Liver (tissue), 9 donors: ENCODE results near the gene GGCT. TPM values are rescaled to one million over a fixed set of nuclear protein-coding genes. Genes with fewer than 3 reads are reported as not detected.

Source experiments
- DNase-seq: peaks from one replicate; pipeline ENCODE4 v3.0.0-alpha.2; 2017; ENCODE audit warnings: low spot score
- H3K27ac ChIP-seq, 2 donors: one replicate each; pipeline ENCODE4 v1.7.0; 2013; ENCODE audit warnings: inconsistent platforms in 2 of 2, low read length in 2 of 2, control low read depth in 1 of 2, low read depth in 1 of 2, mild to moderate bottlenecking in 1 of 2
- H3K27me3 ChIP-seq, 4 donors: one replicate each; pipeline versions ENCODE4 v1.6.1 to v1.7.0; 2013; ENCODE audit warnings: low read length in 3 of 4, inconsistent platforms in 1 of 4, mild to moderate bottlenecking in 1 of 4, moderate library complexity in 1 of 4; ENCODE audit not compliant: control insufficient read depth in 4 of 4, insufficient read depth in 4 of 4
- H3K36me3 ChIP-seq, 4 donors: one replicate each; pipeline versions ENCODE4 v1.6.1 to v1.7.0; 2013; ENCODE audit warnings: low read length in 3 of 4, mild to moderate bottlenecking in 3 of 4, low read depth in 1 of 4, moderate library complexity in 1 of 4; ENCODE audit not compliant: control insufficient read depth in 4 of 4, insufficient read depth in 3 of 4
- H3K4me1 ChIP-seq, 4 donors: one replicate each; pipeline versions ENCODE4 v1.6.1 to v1.7.0; 2013; ENCODE audit warnings: low read length in 3 of 4, mild to moderate bottlenecking in 3 of 4, moderate library complexity in 1 of 4; ENCODE audit not compliant: control insufficient read depth in 4 of 4, insufficient read depth in 4 of 4
- H3K4me3 ChIP-seq, 3 donors: one replicate each; pipeline versions ENCODE4 v1.6.1 to v1.7.0; 2013; ENCODE audit warnings: low read length in 3 of 3, control low read depth in 1 of 3, low read depth in 1 of 3, mild to moderate bottlenecking in 1 of 3
- H3K9ac ChIP-seq, 2 donors: one replicate each; pipeline ENCODE4 v1.7.0; 2013; ENCODE audit warnings: low read length in 2 of 2, mild to moderate bottlenecking in 2 of 2, moderate library complexity in 2 of 2, control low read depth in 1 of 2, low read depth in 1 of 2
- H3K9me3 ChIP-seq, 4 donors: one replicate each; pipeline versions ENCODE4 v1.6.1 to v1.7.0; 2013; ENCODE audit warnings: low read length in 3 of 4; ENCODE audit not compliant: control insufficient read depth in 4 of 4
- CTCF ChIP-seq: fragments of 150-350 bp; IDR thresholded peaks from 2 replicates; pipeline ENCODE4 v1.5.1; 2017; ENCODE audit warnings: improper control_type of control experiment, low read depth, low read length; ENCODE audit not compliant: missing input control
- EGR1 ChIP-seq, 2 donors: IDR thresholded peaks; 2 replicates each; pipeline ENCODE4 v1.6.1; 2016 to 2018; ENCODE audit warnings: antibody characterized with exemption in 2 of 2, low read depth in 2 of 2
- FOXA1 ChIP-seq: IDR thresholded peaks from 2 replicates; pipeline ENCODE4 v1.6.1; 2016; ENCODE audit warnings: antibody characterized with exemption
- FOXA2 ChIP-seq: IDR thresholded peaks from 2 replicates; pipeline ENCODE4 v1.6.1; 2016; ENCODE audit warnings: antibody characterized with exemption
- GABPA ChIP-seq, 2 donors: IDR thresholded peaks in 1 of 2; conservative IDR thresholded peaks in 1 of 2; 2 replicates each; pipeline ENCODE4 v1.6.1; 2016; ENCODE audit warnings: antibody characterized with exemption in 2 of 2, mild to moderate bottlenecking in 1 of 2, moderate library complexity in 1 of 2
- HNF4A ChIP-seq, 2 donors: conservative IDR thresholded peaks; 2 replicates each; pipeline ENCODE4 v1.6.1; 2016; ENCODE audit warnings: antibody characterized with exemption in 2 of 2, mild to moderate bottlenecking in 2 of 2
- HNF4G ChIP-seq: IDR thresholded peaks from 2 replicates; pipeline ENCODE4 v1.6.1; 2016; ENCODE audit warnings: antibody characterized with exemption
- JUND ChIP-seq, 2 donors: IDR thresholded peaks; 2 replicates each; pipeline ENCODE4 v1.6.1; 2016; ENCODE audit warnings: antibody characterized with exemption in 2 of 2
- NR2F2 ChIP-seq: IDR thresholded peaks from 2 replicates; pipeline ENCODE4 v1.6.1; 2016; ENCODE audit warnings: antibody characterized with exemption
- RAD21 ChIP-seq, 2 donors: IDR thresholded peaks; 2 replicates each; pipeline ENCODE4 v1.6.1; 2016; ENCODE audit warnings: antibody characterized with exemption in 2 of 2, mild to moderate bottlenecking in 2 of 2
- RXRA ChIP-seq, 2 donors: IDR thresholded peaks; 2 replicates each; pipeline ENCODE4 v1.6.1; 2017 to 2018; ENCODE audit warnings: antibody characterized with exemption in 2 of 2, mild to moderate bottlenecking in 1 of 2
- SP1 ChIP-seq: IDR thresholded peaks from 2 replicates; pipeline ENCODE4 v1.6.1; 2018; ENCODE audit warnings: antibody characterized with exemption, mild to moderate bottlenecking
- TAF1 ChIP-seq: conservative IDR thresholded peaks from 2 replicates; pipeline ENCODE4 v1.6.1; 2016; ENCODE audit warnings: antibody characterized with exemption, mild to moderate bottlenecking
- YY1 ChIP-seq: IDR thresholded peaks from 2 replicates; pipeline ENCODE4 v1.6.1; 2016; ENCODE audit warnings: antibody characterized with exemption, mild to moderate bottlenecking
- WGBS: extraction: QIAGEN DNeasy Blood & Tissue Kit; methylation state at CpG from one replicate; pipeline ENCODE4 v1.1.7; 2013; 5-methylcytosine and 5-hydroxymethylcytosine counted together
- polyA plus RNA-seq, 2 donors: library from polyadenylated mRNA; stranded (reverse) in 1 of 2; unstranded in 1 of 2; fragments of 200-250 nt in 1 of 2; fragments of >200 nt in 1 of 2; fragmentation: Nextera tagmentation in 1 of 2; extraction: Ambion mirVana in 1 of 2; gene quantifications; one replicate each; pipeline versions ENCODE4 v1.2.1 to v1.2.3, GENCODE V29; 2013 to 2015
- total RNA-seq, 2 donors: library from RNA; depleted of rRNA; stranded (reverse); fragments of >200 nt; gene quantifications; one replicate each; pipeline ENCODE4 v1.2.3, GENCODE V29; 2014
- TF ChIP-seq, protein P1 (sequence below): IDR thresholded peaks from 2 replicates; pipeline ENCODE4 v1.6.1; 2016; ENCODE audit warnings: antibody characterized with exemption
- TF ChIP-seq, protein P2 (sequence below): IDR thresholded peaks from 2 replicates; pipeline ENCODE4 v1.6.1; 2016; ENCODE audit warnings: antibody characterized with exemption
- TF ChIP-seq, protein P3 (sequence below): IDR thresholded peaks from 2 replicates; pipeline ENCODE4 v1.6.1; 2016; ENCODE audit warnings: antibody characterized with exemption
- TF ChIP-seq, protein P4 (sequence below): IDR thresholded peaks from 2 replicates; pipeline ENCODE4 v1.6.1; 2016; ENCODE audit warnings: antibody characterized with exemption, mild to moderate bottlenecking
- donor health status: healthy.
- donor health status: healthy.
- donor health status: healthy.
- donor health status: healthy.
- donor health status: healthy.

The GGCT gene
- total and polyA plus RNA-seq, 4 donors, result 11.0 to 22.5 (median 21.3) TPM

- Histone ChIP-seq H3K9me3 (no peaks in the 10 kb centered on the region), H3K27me3 (no peaks in the 10 kb centered on the region), H3K4me3 (no peak overlapping the region), H3K9ac (no peak overlapping the region), H3K4me1 (peaks cover 0 to 5% (median 3%) of the 10 kb centered on the region in 4 donors), H3K36me3 (peaks cover 0 to 3% (median 0%) of the 10 kb centered on the region in 4 donors), H3K27ac (no peak overlapping the region)
- WGBS, result 82% methylated on average over 6 of the region's 6 CpGs
- TF ChIP-seq GABPA (IDR thresholded peaks at IDR 0.05 in 1 of 2, conservative IDR thresholded peaks at IDR 0.05 in 1 of 2) (no peak), HNF4A (conservative IDR thresholded peaks at IDR 0.05) (no peak)
- no peak for DNase-seq
Observed at GRCh38 chr7:30463405-30464145, 41.1 kb downstream of the GGCT start.

DNA sequence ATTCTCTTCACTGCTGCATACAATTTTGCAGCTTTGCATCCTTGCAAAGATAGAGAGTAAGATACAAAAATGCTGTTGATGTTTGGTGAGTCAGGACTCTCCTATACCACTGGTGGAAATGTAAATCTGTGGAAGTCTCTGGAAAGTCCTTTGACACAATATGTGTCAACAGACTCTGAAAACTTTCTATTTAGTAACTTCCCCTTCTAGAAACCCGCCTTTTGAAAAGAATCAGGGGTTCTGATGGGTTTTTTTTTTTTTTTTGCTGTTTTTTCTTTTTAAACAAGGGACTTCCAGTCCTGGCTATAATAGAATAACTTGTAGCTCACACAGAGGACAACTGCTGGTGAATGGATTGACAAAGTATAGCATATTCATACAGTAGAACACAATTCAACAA lies 42.5 kb downstream of the GGCT start:
- TF ChIP-seq HNF4A (conservative IDR thresholded peaks at IDR 0.05), result no peak
- TF ChIP-seq, protein P1, sequence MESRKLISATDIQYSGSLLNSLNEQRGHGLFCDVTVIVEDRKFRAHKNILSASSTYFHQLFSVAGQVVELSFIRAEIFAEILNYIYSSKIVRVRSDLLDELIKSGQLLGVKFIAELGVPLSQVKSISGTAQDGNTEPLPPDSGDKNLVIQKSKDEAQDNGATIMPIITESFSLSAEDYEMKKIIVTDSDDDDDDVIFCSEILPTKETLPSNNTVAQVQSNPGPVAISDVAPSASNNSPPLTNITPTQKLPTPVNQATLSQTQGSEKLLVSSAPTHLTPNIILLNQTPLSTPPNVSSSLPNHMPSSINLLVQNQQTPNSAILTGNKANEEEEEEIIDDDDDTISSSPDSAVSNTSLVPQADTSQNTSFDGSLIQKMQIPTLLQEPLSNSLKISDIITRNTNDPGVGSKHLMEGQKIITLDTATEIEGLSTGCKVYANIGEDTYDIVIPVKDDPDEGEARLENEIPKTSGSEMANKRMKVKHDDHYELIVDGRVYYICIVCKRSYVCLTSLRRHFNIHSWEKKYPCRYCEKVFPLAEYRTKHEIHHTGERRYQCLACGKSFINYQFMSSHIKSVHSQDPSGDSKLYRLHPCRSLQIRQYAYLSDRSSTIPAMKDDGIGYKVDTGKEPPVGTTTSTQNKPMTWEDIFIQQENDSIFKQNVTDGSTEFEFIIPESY, result no peak
- TF ChIP-seq HNF4G, result no peak
- TF ChIP-seq, protein P2, sequence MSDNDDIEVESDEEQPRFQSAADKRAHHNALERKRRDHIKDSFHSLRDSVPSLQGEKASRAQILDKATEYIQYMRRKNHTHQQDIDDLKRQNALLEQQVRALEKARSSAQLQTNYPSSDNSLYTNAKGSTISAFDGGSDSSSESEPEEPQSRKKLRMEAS, result no peak
- TF ChIP-seq RXRA (IDR thresholded peaks at IDR 0.05), result no peak
- no peak for TF ChIP-seq FOXA1
- TF ChIP-seq FOXA2, result no peak
- TF ChIP-seq TAF1, result no peak
- no peak for TF ChIP-seq GABPA (IDR thresholded peaks at IDR 0.05 in 1 of 2, conservative IDR thresholded peaks at IDR 0.05 in 1 of 2)
- TF ChIP-seq EGR1 (IDR thresholded peaks at IDR 0.05; ENCODE audit: low read depth in 2 of 2), result no peak
- TF ChIP-seq NR2F2, result no peak
- no peak for TF ChIP-seq JUND (IDR thresholded peaks at IDR 0.05)
- no peak for TF ChIP-seq RAD21 (IDR thresholded peaks at IDR 0.05)
- TF ChIP-seq, protein P3, sequence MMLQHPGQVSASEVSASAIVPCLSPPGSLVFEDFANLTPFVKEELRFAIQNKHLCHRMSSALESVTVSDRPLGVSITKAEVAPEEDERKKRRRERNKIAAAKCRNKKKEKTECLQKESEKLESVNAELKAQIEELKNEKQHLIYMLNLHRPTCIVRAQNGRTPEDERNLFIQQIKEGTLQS, result no peak
- no peak for TF ChIP-seq YY1
- TF ChIP-seq, protein P4, sequence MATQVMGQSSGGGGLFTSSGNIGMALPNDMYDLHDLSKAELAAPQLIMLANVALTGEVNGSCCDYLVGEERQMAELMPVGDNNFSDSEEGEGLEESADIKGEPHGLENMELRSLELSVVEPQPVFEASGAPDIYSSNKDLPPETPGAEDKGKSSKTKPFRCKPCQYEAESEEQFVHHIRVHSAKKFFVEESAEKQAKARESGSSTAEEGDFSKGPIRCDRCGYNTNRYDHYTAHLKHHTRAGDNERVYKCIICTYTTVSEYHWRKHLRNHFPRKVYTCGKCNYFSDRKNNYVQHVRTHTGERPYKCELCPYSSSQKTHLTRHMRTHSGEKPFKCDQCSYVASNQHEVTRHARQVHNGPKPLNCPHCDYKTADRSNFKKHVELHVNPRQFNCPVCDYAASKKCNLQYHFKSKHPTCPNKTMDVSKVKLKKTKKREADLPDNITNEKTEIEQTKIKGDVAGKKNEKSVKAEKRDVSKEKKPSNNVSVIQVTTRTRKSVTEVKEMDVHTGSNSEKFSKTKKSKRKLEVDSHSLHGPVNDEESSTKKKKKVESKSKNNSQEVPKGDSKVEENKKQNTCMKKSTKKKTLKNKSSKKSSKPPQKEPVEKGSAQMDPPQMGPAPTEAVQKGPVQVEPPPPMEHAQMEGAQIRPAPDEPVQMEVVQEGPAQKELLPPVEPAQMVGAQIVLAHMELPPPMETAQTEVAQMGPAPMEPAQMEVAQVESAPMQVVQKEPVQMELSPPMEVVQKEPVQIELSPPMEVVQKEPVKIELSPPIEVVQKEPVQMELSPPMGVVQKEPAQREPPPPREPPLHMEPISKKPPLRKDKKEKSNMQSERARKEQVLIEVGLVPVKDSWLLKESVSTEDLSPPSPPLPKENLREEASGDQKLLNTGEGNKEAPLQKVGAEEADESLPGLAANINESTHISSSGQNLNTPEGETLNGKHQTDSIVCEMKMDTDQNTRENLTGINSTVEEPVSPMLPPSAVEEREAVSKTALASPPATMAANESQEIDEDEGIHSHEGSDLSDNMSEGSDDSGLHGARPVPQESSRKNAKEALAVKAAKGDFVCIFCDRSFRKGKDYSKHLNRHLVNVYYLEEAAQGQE, result no peak
- no peak for TF ChIP-seq SP1
- no peak for TF ChIP-seq CTCF
- 93% methylated on average over 1 of the region's 1 CpG for WGBS
- Histone ChIP-seq H3K4me1 (peaks cover 0 to 5% (median 3%) of the 10 kb centered on the region in 4 donors), H3K9me3 (no peaks in the 10 kb centered on the region), H3K27me3 (no peaks in the 10 kb centered on the region), H3K36me3 (peaks cover 0 to 3% (median 0%) of the 10 kb centered on the region in 4 donors), H3K9ac (no peak overlapping the region), H3K27ac (no peak overlapping the region), H3K4me3 (no peak overlapping the region)
- no peak for DNase-seq
